Mammary epithelial cell (primary cell): Measurements from ENCODE around the gene ATP6V0E2.
"Not testable (repeated sequence)": the region's sequence is repeated elsewhere in the genome, so short reads cannot be mapped to it uniquely, and the experiment has no call there.

Experiments used
- EZH2 ChIP-seq: IDR thresholded peaks from 2 replicates; pipeline ENCODE4 v1.6.1; 2012; ENCODE audit warnings: low read length, inconsistent platforms, borderline replicate concordance
- TF ChIP-seq, protein P1 (sequence below), 2 donors: IDR thresholded peaks in 1 of 2; conservative IDR thresholded peaks in 1 of 2; 2 replicates each; pipeline ENCODE4 v1.5.1; 2011 to 2012; ENCODE audit warnings: inconsistent platforms in 2 of 2, low read length in 2 of 2, mild to moderate bottlenecking in 2 of 2, control low read depth in 1 of 2, low read depth in 1 of 2; ENCODE audit not compliant: insufficient read depth in 1 of 2; ENCODE audit errors: extremely low read depth in 1 of 2

DNA sequence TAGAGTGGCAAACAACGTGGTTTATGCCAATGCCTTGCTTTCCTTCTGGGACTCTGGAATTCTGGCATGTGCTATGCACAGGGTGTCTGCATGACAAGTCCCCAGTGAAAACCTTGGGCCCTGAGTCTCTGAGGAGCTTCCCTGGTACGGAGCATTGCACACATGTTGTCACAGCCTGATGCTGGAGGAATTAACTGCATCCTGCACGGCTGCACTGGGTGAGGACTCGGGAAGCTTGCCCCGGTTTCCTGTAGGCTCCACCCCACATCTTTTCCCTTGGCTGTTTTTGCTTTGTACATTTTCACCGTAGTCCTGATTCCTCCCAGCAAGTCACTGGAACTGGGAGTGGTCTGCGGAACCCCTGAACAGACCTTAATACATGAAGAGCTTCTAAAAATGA, 52.6 kb downstream of the ATP6V0E2 start:
- TF ChIP-seq, protein P1, sequence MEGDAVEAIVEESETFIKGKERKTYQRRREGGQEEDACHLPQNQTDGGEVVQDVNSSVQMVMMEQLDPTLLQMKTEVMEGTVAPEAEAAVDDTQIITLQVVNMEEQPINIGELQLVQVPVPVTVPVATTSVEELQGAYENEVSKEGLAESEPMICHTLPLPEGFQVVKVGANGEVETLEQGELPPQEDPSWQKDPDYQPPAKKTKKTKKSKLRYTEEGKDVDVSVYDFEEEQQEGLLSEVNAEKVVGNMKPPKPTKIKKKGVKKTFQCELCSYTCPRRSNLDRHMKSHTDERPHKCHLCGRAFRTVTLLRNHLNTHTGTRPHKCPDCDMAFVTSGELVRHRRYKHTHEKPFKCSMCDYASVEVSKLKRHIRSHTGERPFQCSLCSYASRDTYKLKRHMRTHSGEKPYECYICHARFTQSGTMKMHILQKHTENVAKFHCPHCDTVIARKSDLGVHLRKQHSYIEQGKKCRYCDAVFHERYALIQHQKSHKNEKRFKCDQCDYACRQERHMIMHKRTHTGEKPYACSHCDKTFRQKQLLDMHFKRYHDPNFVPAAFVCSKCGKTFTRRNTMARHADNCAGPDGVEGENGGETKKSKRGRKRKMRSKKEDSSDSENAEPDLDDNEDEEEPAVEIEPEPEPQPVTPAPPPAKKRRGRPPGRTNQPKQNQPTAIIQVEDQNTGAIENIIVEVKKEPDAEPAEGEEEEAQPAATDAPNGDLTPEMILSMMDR (conservative IDR thresholded peaks at IDR 0.05 in 1 of 2, IDR thresholded peaks at IDR 0.05 in 1 of 2; ENCODE audit: extremely low read depth in 1 of 2, insufficient read depth in 1 of 2, low read depth in 1 of 2, low read length in 2 of 2): not testable (repeated sequence)
- not testable (repeated sequence) for TF ChIP-seq EZH2
